ENCODE data around the gene RAP1GAP.

DNA sequence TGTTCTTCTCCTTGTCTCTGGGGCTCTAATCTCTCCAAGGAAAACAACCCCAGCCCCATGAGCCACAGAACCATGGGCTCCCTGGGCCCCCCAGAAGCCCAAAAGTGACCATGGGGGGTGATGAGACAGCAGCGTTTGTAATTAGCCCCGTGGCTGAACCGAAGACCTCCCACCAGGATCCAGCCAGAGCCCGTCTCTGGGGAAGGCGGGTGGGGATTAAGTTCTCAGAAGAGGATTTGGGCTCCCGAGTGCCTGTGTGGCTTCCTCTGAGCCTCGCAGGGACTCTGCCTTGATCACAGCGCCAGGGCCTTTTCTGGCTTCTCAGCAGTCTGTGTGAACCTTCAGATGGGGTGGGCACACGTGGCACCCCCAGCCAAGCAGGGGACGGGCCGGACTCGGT lies 82.9 kb downstream of the RAP1GAP start:
- no peak for TF ChIP-seq EP300 (IDR thresholded peaks at IDR 0.05)
- TF ChIP-seq, protein P1, sequence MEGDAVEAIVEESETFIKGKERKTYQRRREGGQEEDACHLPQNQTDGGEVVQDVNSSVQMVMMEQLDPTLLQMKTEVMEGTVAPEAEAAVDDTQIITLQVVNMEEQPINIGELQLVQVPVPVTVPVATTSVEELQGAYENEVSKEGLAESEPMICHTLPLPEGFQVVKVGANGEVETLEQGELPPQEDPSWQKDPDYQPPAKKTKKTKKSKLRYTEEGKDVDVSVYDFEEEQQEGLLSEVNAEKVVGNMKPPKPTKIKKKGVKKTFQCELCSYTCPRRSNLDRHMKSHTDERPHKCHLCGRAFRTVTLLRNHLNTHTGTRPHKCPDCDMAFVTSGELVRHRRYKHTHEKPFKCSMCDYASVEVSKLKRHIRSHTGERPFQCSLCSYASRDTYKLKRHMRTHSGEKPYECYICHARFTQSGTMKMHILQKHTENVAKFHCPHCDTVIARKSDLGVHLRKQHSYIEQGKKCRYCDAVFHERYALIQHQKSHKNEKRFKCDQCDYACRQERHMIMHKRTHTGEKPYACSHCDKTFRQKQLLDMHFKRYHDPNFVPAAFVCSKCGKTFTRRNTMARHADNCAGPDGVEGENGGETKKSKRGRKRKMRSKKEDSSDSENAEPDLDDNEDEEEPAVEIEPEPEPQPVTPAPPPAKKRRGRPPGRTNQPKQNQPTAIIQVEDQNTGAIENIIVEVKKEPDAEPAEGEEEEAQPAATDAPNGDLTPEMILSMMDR (IDR thresholded peaks at IDR 0.05), result no peak

Measured in stomach (tissue), 4 donors.